Fibroblast of pulmonary artery (primary cell): ENCODE results near the gene WDR70.

ENCODE experiments used
- DNase-seq: peaks from one replicate; pipeline ENCODE4 v3.0.0-alpha.2; 2010; ENCODE audit warnings: low read depth
- H3K4me3 ChIP-seq: replicated peaks from 2 replicates; pipeline ENCODE4 v1.5.1; 2011; ENCODE audit warnings: low read depth, mild to moderate bottlenecking, control low read depth, low read length, moderate library complexity
- TF ChIP-seq, protein P1 (sequence below): IDR thresholded peaks from 2 replicates; pipeline ENCODE4 v1.5.1; 2011; ENCODE audit warnings: mild to moderate bottlenecking, control low read depth, low read length, inconsistent platforms; ENCODE audit errors: missing control alignments

Gene WDR70

DNA sequence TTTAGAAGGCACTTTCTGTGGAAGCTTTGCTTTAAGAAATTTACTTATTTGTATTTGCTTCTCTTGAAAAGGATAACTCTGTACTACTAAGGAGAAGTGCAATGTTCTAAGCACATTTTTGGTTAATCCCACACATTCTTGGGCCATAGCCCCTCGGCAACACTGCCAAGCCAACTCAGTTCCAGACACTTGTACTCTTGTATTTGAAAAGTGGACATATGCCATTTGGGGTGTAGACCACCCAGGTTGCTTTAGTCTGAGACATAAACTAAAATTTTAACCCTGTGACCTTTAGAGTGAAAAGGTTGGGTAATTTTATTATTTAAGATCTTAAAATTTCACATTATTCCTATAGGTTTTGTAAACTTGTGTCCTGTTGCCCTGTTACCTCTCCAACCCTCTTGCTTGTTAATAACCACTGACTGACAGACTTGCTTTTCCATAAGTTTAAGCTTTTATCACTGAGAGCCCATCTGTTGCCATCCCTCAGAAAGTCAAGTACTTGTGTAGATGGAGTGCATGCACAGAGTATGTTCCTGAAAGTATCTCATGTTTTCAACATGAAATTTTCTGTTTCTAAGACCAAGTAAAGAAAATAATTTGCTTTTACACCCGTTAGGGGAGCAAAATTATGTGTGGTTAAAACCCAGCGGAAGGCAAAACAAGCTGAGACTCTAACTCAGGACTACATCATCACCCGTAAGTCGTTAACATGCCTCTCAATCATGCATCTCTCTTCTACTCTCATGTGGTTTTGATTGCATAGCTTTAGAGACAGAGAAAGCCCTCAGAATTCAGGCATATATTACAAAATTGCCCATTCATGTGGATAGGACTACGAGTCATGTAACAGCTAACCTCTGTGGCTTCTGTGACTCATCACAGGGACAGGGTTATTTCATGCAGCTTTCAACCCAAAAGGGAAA, 343.4 kb downstream of the WDR70 start:
- H3K4me3 ChIP-seq: no peak overlapping the region
- DNase-seq: peak; percentile 77
- TF ChIP-seq, protein P1, sequence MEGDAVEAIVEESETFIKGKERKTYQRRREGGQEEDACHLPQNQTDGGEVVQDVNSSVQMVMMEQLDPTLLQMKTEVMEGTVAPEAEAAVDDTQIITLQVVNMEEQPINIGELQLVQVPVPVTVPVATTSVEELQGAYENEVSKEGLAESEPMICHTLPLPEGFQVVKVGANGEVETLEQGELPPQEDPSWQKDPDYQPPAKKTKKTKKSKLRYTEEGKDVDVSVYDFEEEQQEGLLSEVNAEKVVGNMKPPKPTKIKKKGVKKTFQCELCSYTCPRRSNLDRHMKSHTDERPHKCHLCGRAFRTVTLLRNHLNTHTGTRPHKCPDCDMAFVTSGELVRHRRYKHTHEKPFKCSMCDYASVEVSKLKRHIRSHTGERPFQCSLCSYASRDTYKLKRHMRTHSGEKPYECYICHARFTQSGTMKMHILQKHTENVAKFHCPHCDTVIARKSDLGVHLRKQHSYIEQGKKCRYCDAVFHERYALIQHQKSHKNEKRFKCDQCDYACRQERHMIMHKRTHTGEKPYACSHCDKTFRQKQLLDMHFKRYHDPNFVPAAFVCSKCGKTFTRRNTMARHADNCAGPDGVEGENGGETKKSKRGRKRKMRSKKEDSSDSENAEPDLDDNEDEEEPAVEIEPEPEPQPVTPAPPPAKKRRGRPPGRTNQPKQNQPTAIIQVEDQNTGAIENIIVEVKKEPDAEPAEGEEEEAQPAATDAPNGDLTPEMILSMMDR: no peak

DNA sequence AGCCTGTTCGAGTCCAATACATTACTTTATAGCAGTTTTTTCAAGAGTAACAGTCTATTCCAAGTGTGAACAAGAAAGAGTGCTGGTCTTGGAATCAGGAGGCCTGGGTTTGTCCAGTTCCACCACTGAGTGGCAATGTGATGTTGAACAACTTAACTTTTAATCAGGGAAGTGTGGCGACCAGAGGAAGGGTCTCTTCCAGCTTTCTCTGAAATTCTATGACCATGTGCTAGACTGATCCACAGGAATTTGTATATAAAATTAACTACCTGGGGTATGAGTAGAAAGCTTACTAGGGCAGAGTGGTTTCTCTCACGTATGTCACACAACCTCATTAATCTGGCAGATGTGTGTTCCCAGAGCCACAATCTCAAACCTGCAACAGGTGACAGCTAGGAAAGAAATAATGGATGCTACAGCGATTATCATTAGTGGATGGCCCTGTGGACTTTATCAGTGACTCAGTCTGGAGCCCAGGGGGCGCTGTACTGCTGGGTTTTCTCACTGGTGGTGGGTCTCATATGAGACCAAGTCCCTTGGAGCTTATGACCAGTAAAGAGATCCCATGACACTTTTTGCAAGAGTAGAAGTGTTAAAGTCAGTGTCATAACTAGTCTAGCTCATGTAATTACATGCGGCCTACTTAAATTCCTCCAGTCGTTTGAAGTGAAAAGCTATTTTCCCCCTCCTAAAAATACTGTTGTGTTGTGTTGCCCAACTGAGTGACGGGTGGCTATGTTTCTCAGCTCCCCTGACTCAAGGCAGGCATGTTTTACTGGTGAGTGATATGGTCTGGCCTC, 344.2 kb downstream of the WDR70 start:
- TF ChIP-seq, protein P1: peak; percentile 38
- no peak overlapping the region for H3K4me3 ChIP-seq
- DNase-seq: no peak

DNA sequence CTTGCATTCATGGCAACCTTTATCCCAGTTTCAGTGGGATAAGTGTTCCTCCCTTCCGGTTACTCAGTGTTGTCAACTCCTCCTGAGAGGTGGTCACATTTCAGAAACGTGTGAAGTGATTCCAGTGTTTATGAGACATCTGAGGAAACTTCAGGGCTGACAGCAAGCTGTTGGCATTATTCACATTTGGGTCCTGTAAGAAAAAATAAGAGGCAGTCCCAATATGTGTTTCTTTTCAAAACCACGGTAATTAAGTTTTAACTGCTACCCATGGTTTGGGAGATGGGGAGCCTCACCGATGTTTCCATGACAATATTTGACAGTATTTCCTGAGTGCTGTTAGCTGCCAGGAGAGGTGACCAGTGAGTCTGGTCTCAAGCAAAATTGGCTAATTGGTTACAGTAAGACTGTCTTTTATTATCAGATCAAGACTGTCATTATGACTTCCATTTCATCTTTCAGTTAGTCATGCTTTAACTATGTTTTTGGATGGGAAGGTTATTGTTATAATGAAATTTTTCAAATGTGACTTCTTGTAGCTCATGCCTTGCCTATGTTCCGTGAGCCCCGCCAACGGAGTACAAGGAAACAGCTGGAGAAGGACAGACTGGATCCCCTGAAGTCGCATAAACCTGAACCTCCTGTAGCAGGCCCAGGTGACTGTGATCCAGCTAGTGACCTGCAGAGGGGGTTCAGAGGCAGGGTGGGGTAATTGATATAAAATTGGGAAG, 345.4 kb downstream of the WDR70 start:
- no peak overlapping the region for H3K4me3 ChIP-seq
- peak; percentile 54 for DNase-seq
- TF ChIP-seq, protein P1: no peak

DNA sequence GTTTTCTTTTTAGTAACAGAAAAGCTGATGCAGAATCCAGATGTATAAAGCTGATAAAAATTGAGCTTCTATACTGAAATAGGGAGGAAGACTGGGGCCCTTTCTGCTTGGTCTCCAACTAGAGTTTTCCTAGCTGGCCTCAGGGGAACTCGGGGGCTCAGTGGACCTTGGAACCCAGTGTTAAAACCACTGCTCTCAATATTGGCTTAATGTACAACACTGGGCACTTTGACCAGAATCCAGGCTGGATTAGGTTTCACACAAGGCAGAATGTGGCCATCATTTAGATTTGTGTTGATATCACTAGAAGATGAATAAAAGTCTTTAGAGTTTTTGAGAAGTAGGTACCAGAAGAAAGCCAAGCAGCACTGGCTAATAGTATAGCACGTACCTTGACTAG, 346.1 kb downstream of the WDR70 start:
- no peak overlapping the region for H3K4me3 ChIP-seq
- DNase-seq: no peak
- TF ChIP-seq, protein P1: no peak

DNA sequence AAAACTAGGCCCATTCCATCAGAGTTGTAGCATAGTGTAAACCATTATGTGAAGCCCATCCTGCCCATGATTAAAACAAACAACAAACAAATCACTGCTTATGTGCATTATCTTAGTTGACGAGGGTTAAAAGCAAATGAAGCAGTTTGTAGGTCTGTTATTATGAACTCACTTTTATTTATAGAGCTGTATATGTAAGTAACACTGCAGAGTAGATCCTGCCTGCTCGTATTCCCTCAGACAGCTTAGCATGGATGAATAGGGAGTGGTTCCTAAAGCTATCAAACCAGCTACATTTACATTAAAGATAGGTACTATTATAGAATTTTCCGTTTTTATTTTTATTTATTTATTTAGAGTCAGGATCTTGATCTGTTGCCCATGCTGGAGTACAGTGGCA, 348.1 kb downstream of the WDR70 start:
- TF ChIP-seq, protein P1: no peak
- DNase-seq: no peak
- H3K4me3 ChIP-seq: no peak overlapping the region

DNA sequence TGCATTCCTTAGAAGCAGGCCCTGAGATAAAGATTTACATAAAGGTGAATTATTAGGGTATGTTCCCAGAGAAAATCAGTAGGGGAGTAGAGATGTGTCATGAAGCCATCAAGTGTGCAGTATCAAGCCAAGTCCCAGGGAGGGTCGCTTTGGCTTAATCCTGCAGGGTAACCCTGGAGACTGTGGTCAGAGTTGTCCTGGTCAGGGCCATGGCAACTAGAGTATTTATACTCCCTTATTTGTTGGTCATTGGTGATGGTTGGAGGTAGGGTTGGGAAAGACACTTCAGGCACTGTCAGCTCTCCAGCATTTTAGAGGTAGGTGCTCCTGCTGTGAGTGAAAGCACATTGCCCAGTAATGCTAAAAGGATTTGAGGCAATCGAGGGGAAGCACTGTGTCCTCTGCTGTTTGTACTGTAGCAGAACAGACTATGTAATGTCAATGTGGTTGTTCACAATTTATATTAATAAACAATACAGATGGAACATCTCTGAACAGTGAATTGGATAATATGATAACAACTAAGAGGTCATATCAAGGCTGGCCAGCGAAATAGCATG, 351.9 kb downstream of the WDR70 start:
- TF ChIP-seq, protein P1: no peak
- no peak overlapping the region for H3K4me3 ChIP-seq
- DNase-seq: no peak
